Measurements from ENCODE around the gene PDE4C.
A peak's percentile ranks its signal among the peaks of the same experiment; 100 is the strongest.
"Not testable (repeated sequence)": the region's sequence is repeated elsewhere in the genome, so short reads cannot be mapped to it uniquely, and the experiment has no call there.

The PDE4C gene

GRCh38 chr19:18220632-18221275 lies 5.5 kb downstream of the PDE4C start:
- DNase-seq = no peak

- DNase-seq = no peak
Measured at GRCh38 chr19:18219911-18220631, 6.2 kb downstream of the PDE4C start.

GRCh38 chr19:18218600-18218999 lies 7.6 kb downstream of the PDE4C start:
- DNase-seq = no peak

- no peak for DNase-seq
Measured at GRCh38 chr19:18218159-18218558, 8.1 kb downstream of the PDE4C start.

- DNase-seq = no peak
Measured at GRCh38 chr19:18216789-18217188, 9.4 kb downstream of the PDE4C start.

DNA sequence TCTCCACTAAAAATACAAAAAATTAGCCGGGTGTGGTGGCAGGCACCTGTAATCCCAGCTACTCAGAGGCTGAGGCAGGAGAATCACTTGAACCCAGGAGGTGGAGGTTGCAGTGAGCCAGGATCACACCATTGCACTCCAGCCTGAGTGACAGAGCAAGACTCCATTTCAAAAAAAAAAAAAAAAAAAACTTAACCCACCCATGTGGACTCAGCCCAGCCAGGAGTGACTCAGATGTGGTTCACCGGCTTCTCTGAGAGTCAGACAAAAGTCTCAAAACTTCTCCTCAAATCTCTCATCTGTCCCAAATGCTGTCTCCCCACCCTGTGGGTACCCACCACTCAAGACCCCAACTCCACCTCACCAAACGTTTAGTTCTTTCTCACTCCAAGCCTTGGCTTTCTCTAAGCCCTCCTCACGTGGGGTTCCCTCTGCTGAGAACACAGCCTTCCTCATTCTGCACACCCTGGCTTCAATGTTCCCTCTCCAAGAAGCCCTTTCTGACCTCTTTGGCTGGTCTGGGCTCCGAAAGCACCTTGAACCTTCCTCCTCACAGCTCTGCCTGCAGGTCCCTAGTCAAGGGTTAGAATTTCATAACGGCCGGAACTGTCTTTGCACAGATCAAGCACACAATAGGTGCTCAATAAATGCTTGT lies 11.3 kb downstream of the PDE4C start:
- DNase-seq = peak; percentile 58

GRCh38 chr19:18211683-18212082 lies 14.6 kb downstream of the PDE4C start:
- no peak for DNase-seq

- not testable (repeated sequence) for DNase-seq
Measured at GRCh38 chr19:18209912-18210311, 16.3 kb downstream of the PDE4C start.

- DNase-seq = peak; percentile 83
Measured at GRCh38 chr19:18208098-18208951, 17.9 kb downstream of the PDE4C start.

- DNase-seq = no peak
Measured at GRCh38 chr19:18206018-18206417, 20.2 kb downstream of the PDE4C start.

DNA sequence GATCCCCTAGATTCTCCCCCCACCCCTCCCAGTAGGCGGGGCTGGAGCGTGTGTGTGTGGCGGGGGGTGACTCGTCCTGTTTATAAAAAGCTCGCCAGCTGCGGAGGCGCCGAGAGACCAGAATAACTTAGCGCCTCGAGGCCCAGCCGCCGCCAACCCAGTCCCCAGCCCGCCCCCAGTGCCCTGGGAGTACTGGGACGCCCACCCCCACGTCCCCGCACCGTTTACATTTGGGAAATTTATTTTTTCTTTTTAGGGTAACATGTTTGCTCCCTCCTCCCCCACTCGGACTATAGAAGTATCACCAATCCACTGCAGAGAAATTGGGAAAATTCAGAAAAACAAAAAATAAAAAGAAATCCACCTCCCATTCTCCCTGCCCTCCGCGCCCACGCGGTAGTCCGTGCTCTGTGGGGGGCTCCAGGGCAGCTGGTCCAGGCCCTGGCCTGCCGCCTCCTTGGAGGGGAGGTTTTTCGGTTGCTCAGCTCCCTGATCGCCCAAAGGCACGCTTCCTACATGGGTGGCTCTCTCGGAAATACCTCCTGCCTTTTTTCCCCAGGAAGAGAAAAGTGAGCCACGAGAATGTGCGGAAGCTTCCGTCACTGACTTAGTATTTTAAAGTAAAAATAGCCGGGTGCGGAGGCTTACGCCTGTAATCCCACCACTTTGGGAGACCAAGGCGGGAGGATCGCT lies 20.9 kb downstream of the PDE4C start:
- DNase-seq = peak; percentile 75

GRCh38 chr19:18204394-18205199 lies 21.6 kb downstream of the PDE4C start:
- no peak for DNase-seq

GRCh38 chr19:18203863-18204393 lies 22.3 kb downstream of the PDE4C start, which contains the start of gene RAB3A:
RAB3A (minus strand) TSS chr19:18204042; CDS start chr19:18202740, 1,302 bp downstream.
- DNase-seq = peak; percentile 100

DNA sequence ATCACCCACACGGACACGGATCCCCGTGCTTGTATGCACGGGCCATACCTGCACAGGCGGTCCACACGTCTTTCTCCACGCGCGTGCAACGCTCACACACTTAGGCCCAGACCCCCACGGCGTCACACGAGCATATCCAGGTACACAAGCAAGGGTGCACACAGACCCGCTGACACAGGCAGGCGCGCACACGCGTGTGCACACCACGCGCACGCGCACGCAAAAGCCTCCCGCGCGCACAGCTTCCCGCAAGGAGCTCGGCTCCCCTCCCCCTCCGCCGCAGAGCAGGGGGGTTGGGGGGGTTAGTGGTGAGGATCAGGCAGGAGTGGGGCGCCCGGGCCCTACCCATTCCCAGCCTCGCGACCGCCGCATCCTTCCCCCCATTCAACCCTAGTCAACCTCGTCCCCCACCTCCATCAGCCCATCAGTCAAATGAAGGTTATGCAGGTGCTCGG lies 22.8 kb downstream of the PDE4C start:
- DNase-seq = no peak

- DNase-seq = peak; percentile 30
Measured at GRCh38 chr19:18202778-18203407, 23.3 kb downstream of the PDE4C start.

- DNase-seq = no peak
Measured at GRCh38 chr19:18202397-18202777, 23.9 kb downstream of the PDE4C start.

DNA sequence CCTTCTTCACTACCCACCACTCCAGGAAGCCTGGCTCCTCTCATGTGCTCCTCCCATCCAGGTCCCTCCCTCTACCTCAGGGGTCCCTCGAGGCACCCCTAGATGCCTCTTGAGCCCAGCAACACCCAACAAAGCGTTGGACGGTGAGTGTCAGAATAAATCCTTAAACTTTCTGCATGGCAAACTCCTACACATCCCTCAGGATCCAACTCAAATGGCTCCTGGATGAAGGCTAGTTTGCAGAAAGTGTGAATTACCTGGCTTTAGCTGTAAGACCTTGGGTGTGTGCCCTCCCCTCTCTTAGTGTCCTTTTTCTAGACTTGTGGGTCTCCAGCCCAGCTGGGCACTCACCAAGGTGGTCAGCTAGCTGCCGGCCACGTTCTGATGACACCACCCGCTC lies 27.9 kb downstream of the PDE4C start:
- DNase-seq = no peak

- no peak for DNase-seq
Measured at GRCh38 chr19:18197941-18198340, 28.3 kb downstream of the PDE4C start.

GRCh38 chr19:18197306-18197705 lies 28.9 kb downstream of the PDE4C start:
- no peak for DNase-seq

- no peak for DNase-seq
Measured at GRCh38 chr19:18196511-18196845, 29.8 kb downstream of the PDE4C start.

Data from EL (cell line).